Upper lobe of left lung (tissue), 6 donors: ENCODE measurements around the gene YIF1B. TPM values are rescaled to one million over a fixed set of nuclear protein-coding genes. Genes with fewer than 3 reads are reported as not detected.
"Not testable (repeated sequence)": the region's sequence is repeated elsewhere in the genome, so short reads cannot be mapped to it uniquely, and the experiment has no call there.

Experiments used
- ATAC-seq, 2 donors: fragments of 200-7000 bp; cut with Tn5 transposase; one replicate each; pipeline ENCODE4 v1.9.1; 2022; ENCODE audit warnings: mild to moderate bottlenecking in 2 of 2, moderate library complexity in 2 of 2; ENCODE audit not compliant: low FRiP score in 2 of 2
- DNase-seq, 2 donors: peaks; one replicate each; pipeline ENCODE4 v3.0.0-alpha.2; 2019 to 2020
- H3K27ac ChIP-seq, 4 donors: fragments of 200-600 bp; sonication (generic); one replicate each; pipeline ENCODE4 v1.5.1; 2016 to 2019
- H3K27me3 ChIP-seq, 4 donors: fragments of 200-600 bp; sonication (generic); one replicate each; pipeline ENCODE4 v1.5.1; 2017 to 2019
- H3K36me3 ChIP-seq, 4 donors: fragments of 200-600 bp; sonication (generic); one replicate each; pipeline ENCODE4 v1.5.1; 2016 to 2019
- H3K4me1 ChIP-seq, 4 donors: fragments of 200-600 bp; sonication (generic); one replicate each; pipeline ENCODE4 v1.5.1; 2018 to 2019
- H3K4me3 ChIP-seq, 4 donors: fragments of 200-600 bp; sonication (generic); one replicate each; pipeline ENCODE4 v1.5.1; 2017 to 2019; ENCODE audit warnings: mild to moderate bottlenecking in 2 of 4, moderate library complexity in 1 of 4
- H3K9me3 ChIP-seq, 4 donors: fragments of 200-600 bp; sonication (generic); one replicate each; pipeline ENCODE4 v1.5.1; 2018 to 2019
- EP300 ChIP-seq, 4 donors: sonication (generic); formaldehyde crosslinking; IDR thresholded peaks; one replicate each; pipeline ENCODE4 v1.5.1; 2017; ENCODE audit warnings: antibody characterized with exemption in 4 of 4, control low read depth in 2 of 4
- POLR2A ChIP-seq, 4 donors: fragments of 450-650 bp; IDR thresholded peaks; one replicate each; pipeline ENCODE4 v1.5.1; 2016 to 2017; ENCODE audit warnings: antibody characterized with exemption in 4 of 4, mild to moderate bottlenecking in 2 of 4
- POLR2AphosphoS5 ChIP-seq, 2 donors: sonication (generic); formaldehyde crosslinking; IDR thresholded peaks; one replicate each; pipeline ENCODE4 v1.5.1; 2017; ENCODE audit warnings: antibody characterized with exemption in 2 of 2
- WGBS, 2 donors: methylation state at CpG; one replicate each; pipeline ENCODE4 v1.1.5; 2017 to 2018; 5-methylcytosine and 5-hydroxymethylcytosine counted together
- total RNA-seq, 6 donors: library from RNA; depleted of rRNA in 4 of 6; stranded (reverse); fragments of >200 nt in 4 of 6; gene quantifications; one replicate each; pipeline versions ENCODE4 v1.1.0 to v1.2.1, GENCODE V29; 2016 to 2021
- TF ChIP-seq, protein P1 (sequence below), 6 experiments: fragments of 450-650 bp in 4 of 6; fragments of 200-600 bp in 2 of 6; sonication (generic) in 2 of 6; IDR thresholded peaks; one replicate each; pipeline ENCODE4 v1.5.1; 2016 to 2019; ENCODE audit warnings: antibody characterized with exemption in 6 of 6
- donor health status: DM: no; HTN: no; CAD: no; lungs with moderate emphysema.
- donor health status: DM: no; HTN: yes; CAD: no; lungs with severe emphysema.

Gene YIF1B, protein sequence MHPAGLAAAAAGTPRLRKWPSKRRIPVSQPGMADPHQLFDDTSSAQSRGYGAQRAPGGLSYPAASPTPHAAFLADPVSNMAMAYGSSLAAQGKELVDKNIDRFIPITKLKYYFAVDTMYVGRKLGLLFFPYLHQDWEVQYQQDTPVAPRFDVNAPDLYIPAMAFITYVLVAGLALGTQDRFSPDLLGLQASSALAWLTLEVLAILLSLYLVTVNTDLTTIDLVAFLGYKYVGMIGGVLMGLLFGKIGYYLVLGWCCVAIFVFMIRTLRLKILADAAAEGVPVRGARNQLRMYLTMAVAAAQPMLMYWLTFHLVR
- total RNA-seq, result 10 to 100 TPM; 15.3 to 45.8 (median 29.8) TPM

DNA sequence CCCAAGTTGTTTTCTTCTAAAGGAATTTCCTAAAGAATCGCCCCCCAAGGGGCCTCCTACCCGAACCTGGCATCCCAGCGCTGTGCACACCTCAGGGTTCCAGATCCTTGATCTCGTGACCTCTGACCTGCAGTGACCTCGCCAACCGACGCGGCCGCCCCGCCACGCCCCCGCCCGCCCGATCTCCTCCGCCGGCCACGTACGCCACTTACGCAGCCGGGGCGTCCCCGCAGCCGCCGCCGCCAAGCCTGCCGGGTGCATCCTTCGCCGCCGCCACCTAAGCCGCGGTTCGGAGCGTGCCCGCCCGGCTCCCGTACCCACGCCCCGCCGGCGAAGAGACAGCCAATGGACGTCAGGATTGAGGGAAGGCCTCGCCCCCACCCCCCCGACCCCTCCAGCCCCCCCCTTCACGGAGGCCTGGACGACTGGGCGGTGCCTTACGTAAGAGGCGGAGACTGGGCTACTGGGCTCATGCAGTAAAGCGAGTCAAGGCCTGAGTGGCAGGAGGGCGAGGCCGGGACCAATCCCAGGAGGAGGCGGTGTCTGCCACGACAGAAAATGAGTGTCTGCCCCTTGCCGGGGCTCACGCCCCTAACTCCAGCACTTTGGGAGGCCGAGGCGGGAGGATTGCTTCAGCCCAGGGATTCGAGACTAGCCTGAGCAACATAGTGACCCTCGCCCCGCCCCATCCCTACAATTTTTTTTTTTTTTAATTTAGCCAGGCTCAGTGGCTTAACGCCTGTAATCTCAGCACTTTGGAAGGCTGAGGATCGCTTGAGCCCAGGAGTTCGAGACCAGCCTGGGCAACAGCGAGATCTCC, at the start of gene YIF1B:
YIF1B (minus strand) TSS at position 291 of the 820 bp plus-strand sequence; CDS start at position 261, 30 bp downstream.
- TF ChIP-seq, protein P1, sequence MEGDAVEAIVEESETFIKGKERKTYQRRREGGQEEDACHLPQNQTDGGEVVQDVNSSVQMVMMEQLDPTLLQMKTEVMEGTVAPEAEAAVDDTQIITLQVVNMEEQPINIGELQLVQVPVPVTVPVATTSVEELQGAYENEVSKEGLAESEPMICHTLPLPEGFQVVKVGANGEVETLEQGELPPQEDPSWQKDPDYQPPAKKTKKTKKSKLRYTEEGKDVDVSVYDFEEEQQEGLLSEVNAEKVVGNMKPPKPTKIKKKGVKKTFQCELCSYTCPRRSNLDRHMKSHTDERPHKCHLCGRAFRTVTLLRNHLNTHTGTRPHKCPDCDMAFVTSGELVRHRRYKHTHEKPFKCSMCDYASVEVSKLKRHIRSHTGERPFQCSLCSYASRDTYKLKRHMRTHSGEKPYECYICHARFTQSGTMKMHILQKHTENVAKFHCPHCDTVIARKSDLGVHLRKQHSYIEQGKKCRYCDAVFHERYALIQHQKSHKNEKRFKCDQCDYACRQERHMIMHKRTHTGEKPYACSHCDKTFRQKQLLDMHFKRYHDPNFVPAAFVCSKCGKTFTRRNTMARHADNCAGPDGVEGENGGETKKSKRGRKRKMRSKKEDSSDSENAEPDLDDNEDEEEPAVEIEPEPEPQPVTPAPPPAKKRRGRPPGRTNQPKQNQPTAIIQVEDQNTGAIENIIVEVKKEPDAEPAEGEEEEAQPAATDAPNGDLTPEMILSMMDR (IDR thresholded peaks at IDR 0.05), result peak in 2 of 6 experiments; percentile 5 to 13
- TF ChIP-seq EP300 (IDR thresholded peaks at IDR 0.05) (peak in 1 of 4 donors; percentile 16), POLR2AphosphoS5 (IDR thresholded peaks at IDR 0.05) (peak; percentile 83 to 84), POLR2A (IDR thresholded peaks at IDR 0.05) (peak in 2 of 4 donors; percentile 43 to 51)

DNA sequence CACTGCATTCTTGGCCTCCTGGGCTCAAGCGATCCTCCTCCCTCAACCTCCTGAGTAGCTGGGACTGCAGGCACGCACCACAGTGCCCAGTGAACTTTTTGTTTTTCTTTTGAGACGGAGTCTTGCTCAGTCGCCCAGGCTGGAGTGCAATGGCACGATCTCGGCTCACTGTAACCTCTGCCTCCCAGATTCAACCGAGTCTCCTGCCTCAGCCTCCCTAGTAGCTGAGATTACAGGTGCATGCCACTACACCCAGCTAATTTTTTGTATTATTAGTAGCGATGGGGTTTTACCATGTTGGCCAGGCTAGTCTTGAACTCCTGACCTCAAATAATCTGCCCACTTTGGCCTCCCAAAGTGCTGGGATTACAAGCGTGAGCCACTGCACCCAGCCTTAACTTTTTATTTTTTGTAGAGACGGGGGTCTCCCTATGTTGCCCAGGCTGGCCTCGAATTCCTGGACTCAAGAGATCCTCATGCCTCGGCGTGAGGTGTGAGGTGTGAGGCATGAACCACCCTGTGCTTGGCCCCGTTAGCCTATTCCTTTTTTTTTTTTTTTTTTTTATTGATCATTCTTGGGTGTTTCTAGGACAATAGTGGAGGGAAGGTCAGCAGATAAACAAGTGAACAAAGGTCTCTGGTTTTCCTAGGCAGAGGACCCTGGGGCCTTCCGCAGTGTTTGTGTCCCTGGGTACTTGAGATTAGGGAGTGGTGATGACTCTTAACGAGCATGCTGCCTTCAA, 47.4 kb upstream of the YIF1B start:
- H3K4me3 ChIP-seq, result peak overlapping the region in 3 of 4 donors; percentile 59 to 78 (median 73)
- not testable (repeated sequence) for ATAC-seq, H3K27ac ChIP-seq, H3K36me3 ChIP-seq, H3K9me3 ChIP-seq, DNase-seq
- H3K27me3 ChIP-seq, result peaks cover 0 to 13% (median 1%) of the 10 kb centered on the region in 4 donors
- peaks cover 18 to 22% (median 21%) of the 10 kb centered on the region in 4 donors for H3K4me1 ChIP-seq
- WGBS, 2 donors, result 67 to 80% methylated on average over 15 of the region's 16 CpGs

More for the DNA sequence above, at the start of gene YIF1B:
- WGBS, 2 donors, result 3 to 4% methylated on average over 18 to 25 of the region's 64 CpGs
- H3K4me1 ChIP-seq, result peaks cover 32 to 57% (median 40%) of the 10 kb centered on the region in 4 donors
- no peaks in the 10 kb centered on the region for H3K27me3 ChIP-seq
- H3K9me3 ChIP-seq, result no peaks in the 10 kb centered on the region
- ATAC-seq, result peak; percentile 96 to 98
- DNase-seq, result peak; percentile 98 to 99
- peak within 1 kb of the TSS; percentile 42 to 65 (median 62) for H3K4me3 ChIP-seq
- H3K36me3 ChIP-seq, result no peaks in the 10 kb centered on the region
- H3K27ac ChIP-seq, result peak within 1 kb of the TSS; percentile 77 to 88 (median 82)

DNA sequence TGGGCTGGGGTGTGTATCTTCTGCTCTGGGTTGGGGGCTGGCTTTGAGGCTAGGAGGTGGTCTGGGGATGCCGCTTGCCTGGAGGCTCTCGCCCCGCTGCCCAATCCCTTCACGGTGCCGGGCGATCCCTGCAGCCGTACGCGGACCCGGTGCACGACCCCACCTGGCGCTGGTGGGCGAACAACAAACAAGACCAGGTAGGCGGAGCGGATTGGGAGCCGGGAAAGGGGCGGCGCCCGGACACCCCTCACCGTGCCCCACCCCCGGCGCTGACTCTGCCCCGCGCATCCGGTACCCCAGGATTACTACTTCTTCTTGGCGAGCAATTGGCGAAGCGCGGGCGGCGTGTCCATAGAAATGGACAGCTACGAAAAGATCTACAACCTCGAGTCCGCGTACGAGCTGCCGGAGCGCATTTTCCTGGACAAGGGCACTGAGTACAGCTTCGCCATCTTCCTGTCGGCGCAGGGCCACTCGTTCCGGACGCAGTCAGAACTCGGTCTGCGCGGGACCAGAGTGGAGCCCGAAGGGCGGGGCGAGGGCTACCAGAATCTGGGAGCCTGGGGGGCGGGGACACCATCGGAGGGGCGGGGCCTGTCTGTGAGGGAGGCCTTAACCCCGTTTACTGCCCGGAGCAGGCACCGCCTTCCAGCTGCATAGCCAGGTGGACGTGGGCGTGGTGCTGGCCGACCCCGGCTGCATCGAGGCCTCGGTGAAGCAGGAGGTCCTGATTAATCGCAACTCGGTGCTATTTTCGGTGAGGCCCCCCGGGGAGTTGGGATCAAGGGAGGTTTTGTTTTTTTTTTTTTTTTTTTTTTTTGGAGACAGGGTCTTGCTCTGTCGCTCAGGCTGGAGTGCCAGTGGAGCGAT, 46.6 kb upstream of the YIF1B start:
- peak overlapping the region; percentile 20 to 61 (median 48) for H3K27ac ChIP-seq
- H3K4me3 ChIP-seq, result peak overlapping the region; percentile 42 to 78 (median 66)
- TF ChIP-seq POLR2AphosphoS5 (IDR thresholded peaks at IDR 0.05), result peak in 1 of 2 donors; percentile 23
- no peak for TF ChIP-seq EP300 (IDR thresholded peaks at IDR 0.05)
- TF ChIP-seq POLR2A (IDR thresholded peaks at IDR 0.05), result peak in 1 of 4 donors; percentile 36
- TF ChIP-seq, protein P1 (IDR thresholded peaks at IDR 0.05), result no peak
- ATAC-seq (peak; percentile 87 to 91), DNase-seq (peak; percentile 88 to 96)
- H3K27me3 ChIP-seq, result peaks cover 0 to 13% (median 1%) of the 10 kb centered on the region in 4 donors
- peaks cover 18 to 22% (median 21%) of the 10 kb centered on the region in 4 donors for H3K4me1 ChIP-seq
- H3K9me3 ChIP-seq, result no peaks in the 10 kb centered on the region
- 2 to 5% methylated on average over 25 to 64 of the region's 68 CpGs for WGBS, 2 donors
- no peaks in the 10 kb centered on the region for H3K36me3 ChIP-seq

DNA sequence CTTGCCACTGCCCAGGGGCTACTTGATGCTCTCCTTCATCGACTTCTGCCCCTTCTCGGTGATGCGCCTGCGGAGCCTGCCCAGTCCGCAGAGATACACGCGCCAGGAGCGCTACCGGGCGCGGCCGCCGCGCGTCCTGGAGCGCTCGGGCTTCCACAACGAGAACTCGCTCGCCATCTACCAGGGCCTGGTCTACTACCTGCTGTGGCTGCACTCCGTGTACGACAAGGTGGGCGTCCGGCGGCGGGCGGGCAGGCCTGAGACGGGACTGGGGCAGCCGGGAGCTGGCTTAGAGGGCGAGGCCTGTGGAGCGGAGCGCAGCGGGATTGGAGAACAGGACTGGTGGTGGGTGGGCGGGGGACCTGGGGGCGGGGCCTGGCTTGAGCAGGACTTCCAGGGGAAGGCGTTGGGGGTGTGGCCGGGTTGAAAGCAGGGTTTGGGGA, 45.9 kb upstream of the YIF1B start:
- H3K27ac ChIP-seq, result peak overlapping the region in 3 of 4 donors; percentile 20 to 61 (median 58)
- 0% methylated on average over 4 to 6 of the region's 37 CpGs for WGBS, 2 donors

More for the DNA sequence above, 45.9 kb upstream of the YIF1B start:
- peak overlapping the region; percentile 42 to 78 (median 66) for H3K4me3 ChIP-seq
- peaks cover 0 to 13% (median 1%) of the 10 kb centered on the region in 4 donors for H3K27me3 ChIP-seq
- ATAC-seq (peak; percentile 86 to 93), DNase-seq (peak; percentile 80 to 92)
- no peaks in the 10 kb centered on the region for H3K9me3 ChIP-seq
- no peak for TF ChIP-seq POLR2A (IDR thresholded peaks at IDR 0.05)
- TF ChIP-seq, protein P1 (IDR thresholded peaks at IDR 0.05), result peak in 5 of 6 experiments; percentile 21 to 71 (median 39)
- peaks cover 18 to 22% (median 21%) of the 10 kb centered on the region in 4 donors for H3K4me1 ChIP-seq
- H3K36me3 ChIP-seq, result no peaks in the 10 kb centered on the region
